ENCODE results near the gene GRIN2B.

GRIN2B gene

GRCh38 chr12:13957576-13957975 lies 23.8 kb downstream of the GRIN2B start:
- DNase-seq (ENCODE audit: low read depth in 2 of 2, low spot score in 1 of 2): no peak

DNA sequence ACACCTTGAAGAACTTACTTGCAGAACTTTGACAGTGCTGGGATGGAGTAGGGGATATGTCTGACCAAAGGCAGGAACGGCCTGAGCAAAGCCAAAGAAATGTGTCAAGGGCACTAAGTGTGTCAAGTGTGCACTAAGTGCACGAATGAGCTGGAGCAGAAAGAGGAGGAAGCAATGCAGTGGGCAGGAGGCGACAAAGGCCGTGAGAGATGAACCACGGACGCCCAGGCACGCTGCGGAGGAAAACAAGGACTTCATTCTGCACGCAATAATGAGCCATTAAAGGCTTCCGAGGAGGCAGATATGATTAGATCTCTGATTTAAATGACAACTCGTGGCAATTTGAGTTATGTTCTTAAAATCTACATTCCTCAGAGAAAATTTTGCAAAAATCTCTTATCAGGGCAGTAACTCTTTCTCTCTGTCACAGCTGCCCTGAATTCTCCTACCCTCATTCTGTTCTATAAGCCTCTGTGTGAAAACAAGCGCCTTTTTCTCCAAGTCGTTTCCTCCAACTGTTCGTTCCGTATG lies 25.3 kb downstream of the GRIN2B start:
- no peak for DNase-seq (ENCODE audit: low read depth in 2 of 2, low spot score in 1 of 2)

- no peak for DNase-seq (ENCODE audit: low read depth in 2 of 2, low spot score in 1 of 2)
Measured at GRCh38 chr12:13952096-13952495, 29.3 kb downstream of the GRIN2B start.

DNA sequence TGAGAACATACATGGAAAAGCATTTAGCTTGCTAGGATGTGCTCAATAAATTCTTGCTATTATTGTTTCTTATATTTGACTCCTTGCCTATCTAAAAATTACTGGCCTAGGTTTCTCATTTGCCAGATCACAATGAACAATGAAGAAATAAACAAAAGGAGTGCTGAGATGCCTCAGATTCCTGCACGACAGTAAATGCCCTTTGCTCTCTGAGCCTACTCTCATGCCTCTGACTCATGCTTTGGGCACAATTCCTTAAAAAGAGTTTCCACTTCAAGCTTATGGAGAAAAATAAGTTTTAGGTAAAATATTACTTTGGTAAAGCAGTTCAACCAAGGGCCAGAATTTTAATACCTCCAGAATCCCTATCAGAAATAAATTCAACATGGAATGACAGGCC lies 30.9 kb downstream of the GRIN2B start:
- no peak for DNase-seq (ENCODE audit: low read depth in 2 of 2, low spot score in 1 of 2)

- no peak for DNase-seq (ENCODE audit: low read depth in 2 of 2, low spot score in 1 of 2)
Measured at GRCh38 chr12:13948621-13949020, 32.8 kb downstream of the GRIN2B start.

- DNase-seq (ENCODE audit: low read depth in 2 of 2, low spot score in 1 of 2): no peak
Measured at GRCh38 chr12:13947276-13947946, 34.0 kb downstream of the GRIN2B start.

GRCh38 chr12:13945641-13946040 lies 35.8 kb downstream of the GRIN2B start:
- no peak for DNase-seq (ENCODE audit: low read depth in 2 of 2, low spot score in 1 of 2)

GRCh38 chr12:13945236-13945635 lies 36.2 kb downstream of the GRIN2B start:
- no peak for DNase-seq (ENCODE audit: low read depth in 2 of 2, low spot score in 1 of 2)

DNA sequence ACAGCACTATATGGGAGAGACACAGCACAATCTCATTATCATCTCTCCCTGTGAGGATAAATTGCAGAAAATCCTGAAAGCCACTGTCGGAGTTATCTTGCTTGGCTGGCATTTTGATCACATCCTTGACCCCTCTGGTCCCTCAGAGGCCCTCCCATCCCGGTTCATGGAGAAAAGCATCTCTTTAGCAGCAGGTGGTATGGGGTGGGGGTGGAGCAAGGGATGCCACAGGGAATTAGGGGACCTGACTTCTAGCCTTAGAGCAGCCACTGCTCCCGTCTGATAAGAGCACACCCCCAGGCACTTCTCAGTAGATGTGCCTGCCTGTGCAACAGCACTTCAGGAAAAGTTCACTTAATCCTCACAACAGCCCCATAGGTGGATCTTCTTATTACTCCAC lies 38.6 kb downstream of the GRIN2B start:
- DNase-seq (ENCODE audit: low read depth in 2 of 2, low spot score in 1 of 2): no peak

- DNase-seq (ENCODE audit: low read depth in 2 of 2, low spot score in 1 of 2): no peak
Measured at GRCh38 chr12:13941258-13942249, 39.8 kb downstream of the GRIN2B start.

- DNase-seq (ENCODE audit: low read depth in 2 of 2, low spot score in 1 of 2): no peak
Measured at GRCh38 chr12:13940335-13940865, 41.0 kb downstream of the GRIN2B start.

GRCh38 chr12:13937735-13938134 lies 43.7 kb downstream of the GRIN2B start:
- DNase-seq (ENCODE audit: low read depth in 2 of 2, low spot score in 1 of 2): no peak

DNA sequence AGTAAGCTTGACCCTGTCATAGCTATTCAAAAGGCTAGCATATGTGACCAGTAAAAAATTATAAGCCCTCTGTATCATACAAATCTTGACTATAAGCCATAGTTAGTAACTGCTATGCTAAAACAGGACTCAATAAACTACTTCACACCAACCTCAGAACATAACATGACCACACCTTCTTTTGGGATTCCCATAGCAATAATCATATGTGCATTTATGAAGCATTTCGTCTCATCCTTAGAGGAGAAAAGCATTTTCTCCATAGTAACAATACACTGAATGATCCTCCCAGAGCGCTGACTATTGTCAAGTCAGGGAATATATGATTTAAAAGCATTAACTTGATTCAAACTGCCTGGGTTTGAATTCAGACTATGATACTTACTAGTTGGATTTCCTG lies 46.2 kb downstream of the GRIN2B start:
- DNase-seq (ENCODE audit: low read depth in 2 of 2, low spot score in 1 of 2): no peak

Data from stimulated activated CD8-positive, alpha-beta memory T cell treated with anti-CD3 and anti-CD28 coated beads, Interleukin-4, amount 100 ng/mL, for 4 hours (primary cell).